Heart left ventricle (tissue), 13 donors: ENCODE data around the gene IL19.

Source experiments
- CTCF ChIP-seq, 12 donors: fragments of 200-600 bp; sonication (generic) in 4 of 12; IDR thresholded peaks; one replicate each; pipeline versions ENCODE4 v1.5.0 to v1.8.0; 2018 to 2022; ENCODE audit warnings: antibody characterized with exemption in 12 of 12, mild to moderate bottlenecking in 5 of 12
- POLR2A ChIP-seq, 2 donors: fragments of 450-650 bp; IDR thresholded peaks; one replicate each; pipeline ENCODE4 v1.6.1; 2017; ENCODE audit warnings: antibody characterized with exemption in 2 of 2, mild to moderate bottlenecking in 2 of 2, moderate library complexity in 2 of 2
- donor health status: ischemic (EF 13 %, LVEDD 7.1; RV severe dilation, severe dysfunction).
- donor health status: DM: no; HTN: yes; CAD: no.
- donor health status: DM: no; HTN: no; CAD: no.
- donor health status: ischemic (EF 25% LVEDD 6.9; RV normal size, moderate dysfunction).
- donor health status: ischemic (EF 25% LVEDD 5.7; RV mildly dilated, moderate dysfunction).
- donor health status: ischemic (EF 35%, LVEDD 5.7; RV mildly dilated, moderate dysfunction).
- donor health status: nonischemic (EF 11% LVEDD 7.7; RV severe dilation, severe dysfunction).
- donor health status: DM: yes; HTN: yes; CAD: no.
- donor health status: PGD.
- donor health status: ischemic (EF 29% LVEDD 5.4; RV normal size, mild dysfunction).
- donor health status: nonischemic (EF 23%, LVEDD 6.1; RV moderate dilation, normal function).

- TF ChIP-seq CTCF (IDR thresholded peaks at IDR 0.05) (no peak), POLR2A (IDR thresholded peaks at IDR 0.05) (no peak)
These were observed 742 bp downstream of the IL19 start for GRCh38 chr1:206771338-206771692.
